GM18861 (cell line): ENCODE results near the gene TBXAS1.

Experiments used
- ATAC-seq: cut with Tn5 transposase; IDR thresholded peaks from one replicate; pipeline ENCODE4 v1.9.1; 2021; ENCODE audit not compliant: unreplicated experiment

Gene TBXAS1

DNA sequence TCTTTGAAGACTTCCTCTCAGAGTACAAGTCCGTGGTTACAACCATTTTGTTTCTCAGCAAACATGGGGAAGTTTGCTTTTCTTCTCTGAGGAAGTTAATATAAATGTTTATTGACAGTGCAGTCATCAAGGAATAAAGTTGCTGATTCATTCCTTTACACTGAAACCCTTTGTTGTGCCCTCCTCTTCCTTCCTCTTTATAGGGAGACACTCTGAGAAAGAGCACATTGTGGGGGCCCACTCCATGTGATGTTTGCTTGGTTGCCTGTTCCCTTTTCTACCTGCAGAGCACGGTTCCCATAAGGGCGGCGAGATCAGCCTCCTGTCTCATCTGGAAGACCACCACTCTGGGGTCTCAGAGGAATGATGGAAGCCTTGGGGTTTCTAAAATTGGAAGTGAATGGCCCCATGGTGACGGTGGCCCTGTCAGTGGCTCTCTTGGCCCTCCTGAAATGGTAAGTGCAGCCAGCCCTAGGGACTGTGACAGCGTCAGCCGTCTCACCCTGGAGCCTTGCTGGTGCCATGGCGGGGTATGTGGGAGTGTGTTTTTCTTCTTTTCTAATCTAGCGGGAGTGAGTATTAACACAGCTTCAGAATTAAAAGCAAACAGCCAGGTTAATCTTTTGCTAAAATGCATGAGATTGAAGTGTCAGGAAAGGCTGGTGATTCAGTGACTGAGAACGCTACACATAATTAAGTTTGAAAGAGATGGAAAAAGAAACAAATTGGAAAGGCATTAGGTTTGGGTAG is at the start of gene TBXAS1:
Gene TBXAS1 (plus strand): TSS at position 240 of the 750 bp plus-strand sequence. CDS start 127 bp downstream, at position 367.
- peak; percentile 35 for ATAC-seq

DNA sequence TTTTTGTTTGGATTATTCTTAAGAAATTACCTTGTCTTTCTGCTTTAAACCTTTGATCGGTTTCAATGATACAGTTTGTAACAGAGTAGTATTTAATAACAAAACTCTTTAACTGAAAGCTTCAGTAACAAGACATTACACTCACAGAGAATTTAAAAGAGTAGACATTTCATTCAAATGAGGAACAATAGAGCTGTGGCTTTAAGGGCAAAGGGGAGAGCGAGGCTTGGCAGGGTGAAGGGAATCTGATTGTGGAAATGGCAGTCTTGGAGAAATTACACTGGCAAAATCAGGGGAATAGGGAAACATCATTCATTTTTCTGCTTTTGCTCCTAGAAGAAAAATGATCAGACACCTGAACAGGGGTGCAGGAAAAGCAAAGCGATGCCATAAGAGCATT is 46.1 kb upstream of the TBXAS1 start:
- ATAC-seq = no peak

DNA sequence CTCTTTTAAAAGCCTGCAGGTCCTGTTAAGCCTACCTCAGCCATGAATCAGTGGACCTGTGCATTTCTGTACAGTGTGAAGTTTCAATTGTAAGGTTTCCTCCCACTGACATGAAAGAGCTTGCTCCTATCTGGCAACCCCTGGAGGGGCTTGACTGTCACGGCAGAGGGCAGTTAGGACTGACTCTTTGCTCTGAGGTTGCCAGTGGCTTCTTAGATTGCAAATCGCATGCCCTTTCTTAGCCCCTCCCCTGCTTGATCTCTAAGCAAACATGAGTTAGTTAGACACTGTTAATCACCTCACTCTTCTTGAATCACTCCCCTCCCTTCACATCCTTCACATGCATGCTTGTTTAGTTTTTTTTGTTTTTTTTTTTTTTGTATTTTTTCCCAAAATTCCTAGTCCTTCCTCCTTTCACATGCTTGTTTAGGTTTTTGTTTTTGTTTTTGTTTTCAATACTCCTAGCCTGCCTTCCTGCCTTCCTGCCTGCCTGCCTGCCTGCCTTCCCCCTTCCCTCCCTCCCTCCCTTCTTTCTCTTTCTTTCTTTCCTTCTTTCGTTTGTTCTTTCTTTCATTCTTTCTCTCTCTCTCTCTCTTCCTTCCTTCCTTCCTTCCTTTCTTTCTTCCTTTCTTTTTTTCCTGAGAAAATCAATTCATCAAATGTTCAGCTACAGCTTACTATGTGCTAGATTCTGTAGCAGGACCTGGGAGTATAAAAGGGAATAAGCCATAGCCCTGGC is 45.2 kb upstream of the TBXAS1 start:
- no peak for ATAC-seq

GRCh38 chr7:139784648-139785047 is 44.4 kb upstream of the TBXAS1 start:
- ATAC-seq = no peak

GRCh38 chr7:139791316-139791715 is 37.7 kb upstream of the TBXAS1 start:
- no peak for ATAC-seq

DNA sequence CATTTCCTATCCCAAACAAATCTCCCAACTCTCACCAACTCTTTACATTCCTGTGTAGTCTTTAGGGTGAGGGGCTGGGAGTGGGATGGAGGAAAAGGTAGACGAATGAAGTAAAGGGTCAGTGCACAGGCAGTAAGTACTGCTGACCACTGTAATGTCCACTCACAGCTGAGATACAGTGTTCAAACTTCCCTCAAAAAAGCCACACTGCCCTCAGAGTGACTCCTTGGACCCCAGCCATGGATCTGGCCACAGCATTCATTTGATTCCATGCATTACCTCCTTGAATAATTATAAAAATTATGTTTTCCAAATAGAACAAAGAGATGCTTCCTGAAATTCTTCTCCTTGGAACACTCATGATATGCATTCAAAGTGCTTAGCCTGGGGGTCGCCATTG is 31.5 kb upstream of the TBXAS1 start:
- no peak for ATAC-seq

DNA sequence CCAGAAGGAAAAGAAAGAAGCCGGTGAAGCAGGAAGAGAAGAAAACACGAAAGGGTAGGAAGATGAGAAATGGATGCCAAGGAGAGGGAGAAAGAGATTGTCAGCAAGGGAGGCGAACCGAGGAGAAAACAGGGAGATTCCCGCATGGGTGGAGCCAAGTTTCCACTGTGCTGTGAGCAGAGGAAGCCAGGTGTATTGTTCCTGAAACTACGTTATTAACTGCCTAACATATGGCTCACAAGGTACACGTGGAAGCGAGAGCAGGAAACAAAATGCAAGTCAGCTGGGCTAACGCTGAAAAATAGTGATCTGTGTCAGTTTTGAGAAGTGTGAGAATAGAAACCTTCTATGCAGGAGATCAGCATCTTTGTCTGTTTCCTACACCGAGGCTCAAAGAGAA is 30.8 kb upstream of the TBXAS1 start:
- ATAC-seq = no peak

DNA sequence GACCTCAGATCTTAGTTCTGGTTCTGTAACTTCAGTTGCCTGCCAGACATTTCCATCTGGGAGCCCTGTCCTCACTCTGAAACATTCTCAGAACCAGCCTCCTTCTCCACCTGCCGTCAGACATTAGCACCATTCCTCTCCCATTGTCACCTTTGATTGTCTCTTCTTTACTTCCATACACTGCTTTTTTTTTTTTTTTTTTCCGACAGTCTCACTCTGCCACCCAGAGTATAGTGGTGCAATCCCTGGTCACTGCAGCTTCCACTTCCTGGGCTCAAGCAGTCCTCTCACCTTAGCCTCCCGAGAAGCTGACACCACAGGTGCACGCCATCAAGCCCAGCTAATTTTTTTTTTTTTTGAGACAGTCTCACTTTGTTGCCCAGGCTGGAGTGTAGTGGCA is 30.2 kb upstream of the TBXAS1 start:
- no peak for ATAC-seq

DNA sequence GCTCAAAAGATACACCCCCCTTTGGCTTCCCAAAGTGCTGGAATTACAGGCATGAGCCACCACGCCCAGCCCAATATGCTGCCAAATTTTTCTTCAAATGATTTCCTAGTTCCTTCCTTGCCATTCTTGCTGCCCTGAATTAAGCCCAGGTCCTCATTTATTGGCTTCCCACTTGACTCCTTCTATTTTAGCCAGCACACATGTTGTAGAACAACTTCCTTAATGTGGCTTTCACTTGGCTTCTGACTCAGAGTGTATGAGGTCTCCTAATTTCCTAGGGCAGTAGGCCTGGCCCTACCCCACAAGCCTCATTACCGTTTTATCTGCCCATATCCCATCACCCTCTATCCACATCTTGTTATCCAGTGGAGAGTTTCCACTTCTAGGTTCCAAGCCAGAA is 29.5 kb upstream of the TBXAS1 start:
- no peak for ATAC-seq

GRCh38 chr7:139804571-139804970 is 24.5 kb upstream of the TBXAS1 start:
- ATAC-seq = no peak

GRCh38 chr7:139807009-139807408 is 22.1 kb upstream of the TBXAS1 start:
- ATAC-seq = no peak

DNA sequence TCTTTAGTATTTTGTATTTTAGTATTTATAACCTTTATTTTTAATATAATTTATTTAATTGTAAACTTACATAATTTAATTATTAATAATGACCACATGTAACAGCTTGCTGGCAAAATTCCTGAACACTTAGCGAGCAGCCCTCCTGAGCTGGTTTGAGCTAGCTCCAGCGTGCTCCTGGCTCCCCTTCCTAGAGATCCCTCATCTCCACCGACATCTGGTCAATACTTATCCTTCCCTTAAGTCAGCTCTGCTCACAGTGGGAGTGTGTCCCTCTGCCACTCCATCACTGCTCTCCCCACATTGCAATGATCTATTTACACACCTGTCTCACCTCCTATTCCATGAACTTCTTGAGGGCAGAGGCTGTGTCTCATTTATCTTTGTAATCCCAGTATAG is 20.6 kb upstream of the TBXAS1 start:
- no peak for ATAC-seq

GRCh38 chr7:139808846-139809442 is 20.1 kb upstream of the TBXAS1 start:
- no peak for ATAC-seq

- no peak for ATAC-seq
Measured at GRCh38 chr7:139811066-139811465, 18.0 kb upstream of the TBXAS1 start.

GRCh38 chr7:139813151-139813550 is 15.9 kb upstream of the TBXAS1 start:
- no peak for ATAC-seq

DNA sequence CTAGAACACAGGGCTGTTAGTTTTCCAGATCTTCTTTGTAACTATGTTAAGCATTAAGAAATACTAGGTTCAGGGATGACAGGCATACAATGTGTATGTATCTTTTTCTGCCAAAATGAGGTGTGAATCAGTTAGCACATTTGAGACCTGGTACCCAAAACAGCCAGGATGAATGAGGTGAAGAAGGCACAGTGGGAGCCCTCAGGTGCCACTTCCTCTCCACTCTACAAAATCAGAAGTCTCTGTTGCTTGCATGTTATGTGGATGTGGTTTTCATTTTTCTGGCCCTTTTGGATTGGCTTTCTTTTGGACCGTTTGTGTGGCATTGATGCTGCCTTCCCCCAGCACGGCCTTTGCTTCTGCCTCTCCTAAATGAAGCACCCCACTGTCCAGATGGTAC is 15.4 kb upstream of the TBXAS1 start:
- ATAC-seq = no peak

DNA sequence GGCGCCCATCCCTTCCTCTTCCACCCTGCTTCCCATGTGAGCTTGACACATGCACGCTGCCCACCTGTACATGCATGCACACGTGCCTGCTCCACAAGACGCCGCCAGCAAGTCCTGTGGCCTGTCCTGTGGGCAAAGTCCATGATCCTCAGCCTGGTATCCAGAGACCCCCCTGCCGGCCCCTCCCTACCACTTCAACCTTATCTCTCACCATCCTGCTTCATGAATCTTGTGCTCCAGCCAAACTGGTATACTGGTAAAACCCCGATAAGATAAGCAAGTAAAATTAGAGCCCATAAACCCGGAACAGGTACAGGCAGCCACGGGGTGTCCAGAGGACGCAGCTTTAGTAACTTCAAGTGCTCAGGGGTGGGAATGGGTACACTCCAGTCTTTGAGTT is 11.8 kb upstream of the TBXAS1 start:
- no peak for ATAC-seq

DNA sequence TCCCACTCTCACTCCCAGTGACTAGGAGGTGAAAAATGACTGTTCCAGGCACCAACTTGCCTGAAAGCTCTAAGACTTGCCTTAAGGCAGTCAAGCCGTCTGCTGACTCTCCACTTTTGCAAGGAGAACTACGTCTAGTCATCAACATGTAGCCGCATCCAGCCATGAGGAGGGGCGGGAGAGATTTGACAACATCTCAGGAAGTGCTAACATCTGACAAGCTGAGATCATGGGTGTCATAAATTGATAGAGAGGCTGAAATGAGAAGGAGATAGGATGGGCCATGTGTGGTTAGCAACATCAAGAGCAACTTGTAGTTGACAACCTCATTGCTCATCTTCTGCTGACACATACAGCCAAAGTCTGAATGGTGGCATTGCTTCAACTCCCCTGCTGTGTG is 9.0 kb upstream of the TBXAS1 start:
- no peak for ATAC-seq

- ATAC-seq = no peak
Measured at GRCh38 chr7:139821349-139822105, 7.5 kb upstream of the TBXAS1 start.

DNA sequence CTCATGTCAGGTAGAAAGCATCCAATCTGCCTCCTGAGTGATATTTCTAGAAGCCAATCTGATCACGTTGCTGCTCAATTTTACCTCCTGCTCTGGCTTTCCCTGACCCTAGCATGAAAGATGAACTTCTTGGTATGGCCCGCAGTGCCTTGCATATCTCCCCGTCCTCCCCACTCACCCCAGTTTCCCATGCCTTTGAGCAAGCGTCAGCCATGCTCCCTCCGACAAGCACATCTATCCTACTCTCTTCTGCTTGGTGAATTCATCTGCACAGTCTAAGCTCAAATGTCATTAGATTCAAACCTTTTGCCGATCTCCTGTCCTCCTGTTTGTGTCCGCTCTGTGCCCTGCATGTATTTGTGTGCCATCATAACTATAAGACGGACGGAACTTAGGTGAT is 6.2 kb upstream of the TBXAS1 start:
- no peak for ATAC-seq

GRCh38 chr7:139823959-139824521 is 5.0 kb upstream of the TBXAS1 start:
- no peak for ATAC-seq
